HL-60 (cell line): ENCODE measurements around the gene KLHL7.

Source experiments
- DNase-seq, 2 experiments: peaks; one replicate each; pipeline ENCODE4 v3.0.0-alpha.2; 2010 to 2020; ENCODE audit warnings: low read depth in 1 of 2, low spot score in 1 of 2
- H3K27ac ChIP-seq: fragments of 250-450 bp; sonication (Bioruptor Pico); replicated peaks from 2 replicates; pipeline ENCODE4 v1.5.1; 2020; ENCODE audit warnings: mild to moderate bottlenecking, moderate library complexity
- H3K27me3 ChIP-seq: fragments of 250-450 bp; sonication (Bioruptor Pico); 2 replicates; pipeline ENCODE4 v1.5.1; 2021; ENCODE audit warnings: mild to moderate bottlenecking, moderate library complexity; ENCODE audit not compliant: insufficient read depth, poor library complexity, severe bottlenecking
- H3K4me3 ChIP-seq: replicated peaks from 2 replicates; pipeline ENCODE4 v1.5.1; 2011; ENCODE audit warnings: mild to moderate bottlenecking, control low read depth, low read length; ENCODE audit not compliant: insufficient read depth
- GABPA ChIP-seq: IDR thresholded peaks from 2 replicates; pipeline ENCODE4 v1.6.1; 2012; ENCODE audit warnings: low read depth
- POLR2AphosphoS5 ChIP-seq: IDR thresholded peaks from 2 replicates; pipeline ENCODE4 v1.6.1; 2012; ENCODE audit warnings: low read depth
- SPI1 ChIP-seq: IDR thresholded peaks from 2 replicates; pipeline ENCODE4 v1.6.1; 2012; ENCODE audit warnings: low read depth, mild to moderate bottlenecking, borderline replicate concordance
- TF ChIP-seq, protein P1 (sequence below): IDR thresholded peaks from one replicate; pipeline ENCODE4 v1.5.1; 2011; ENCODE audit warnings: low read length, control low read depth, inconsistent platforms; ENCODE audit not compliant: insufficient read depth
- TF ChIP-seq, protein P2 (sequence below): IDR thresholded peaks from 2 replicates; pipeline ENCODE4 v1.6.1; 2012; ENCODE audit warnings: low read depth; ENCODE audit not compliant: insufficient replicate concordance

Gene KLHL7

DNA sequence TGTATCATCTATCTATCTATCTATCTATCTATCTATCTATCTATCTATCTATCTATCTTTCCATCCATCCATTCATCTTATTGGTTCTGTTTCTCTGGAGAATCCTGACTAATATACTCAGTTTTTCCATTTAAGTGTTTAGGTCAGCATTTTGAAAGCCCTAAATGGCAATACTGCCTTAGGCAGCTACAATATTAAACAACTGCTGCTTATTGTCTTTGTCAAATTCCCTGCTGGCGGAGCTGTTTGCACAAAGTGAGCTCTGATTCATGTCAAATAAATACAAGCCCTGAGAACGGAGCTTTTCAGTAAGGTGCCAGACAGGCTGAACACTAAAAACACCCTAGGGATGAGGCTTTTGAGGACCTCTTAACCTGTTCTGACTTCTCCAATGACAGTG is 7.1 kb upstream of the KLHL7 start:
- Histone ChIP-seq H3K27me3 (no peaks in the 10 kb centered on the region), H3K27ac (no peak overlapping the region), H3K4me3 (no peak overlapping the region)
- TF ChIP-seq, protein P1, sequence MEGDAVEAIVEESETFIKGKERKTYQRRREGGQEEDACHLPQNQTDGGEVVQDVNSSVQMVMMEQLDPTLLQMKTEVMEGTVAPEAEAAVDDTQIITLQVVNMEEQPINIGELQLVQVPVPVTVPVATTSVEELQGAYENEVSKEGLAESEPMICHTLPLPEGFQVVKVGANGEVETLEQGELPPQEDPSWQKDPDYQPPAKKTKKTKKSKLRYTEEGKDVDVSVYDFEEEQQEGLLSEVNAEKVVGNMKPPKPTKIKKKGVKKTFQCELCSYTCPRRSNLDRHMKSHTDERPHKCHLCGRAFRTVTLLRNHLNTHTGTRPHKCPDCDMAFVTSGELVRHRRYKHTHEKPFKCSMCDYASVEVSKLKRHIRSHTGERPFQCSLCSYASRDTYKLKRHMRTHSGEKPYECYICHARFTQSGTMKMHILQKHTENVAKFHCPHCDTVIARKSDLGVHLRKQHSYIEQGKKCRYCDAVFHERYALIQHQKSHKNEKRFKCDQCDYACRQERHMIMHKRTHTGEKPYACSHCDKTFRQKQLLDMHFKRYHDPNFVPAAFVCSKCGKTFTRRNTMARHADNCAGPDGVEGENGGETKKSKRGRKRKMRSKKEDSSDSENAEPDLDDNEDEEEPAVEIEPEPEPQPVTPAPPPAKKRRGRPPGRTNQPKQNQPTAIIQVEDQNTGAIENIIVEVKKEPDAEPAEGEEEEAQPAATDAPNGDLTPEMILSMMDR: no peak
- TF ChIP-seq POLR2AphosphoS5 (no peak), GABPA (no peak), SPI1 (no peak)
- TF ChIP-seq, protein P2, sequence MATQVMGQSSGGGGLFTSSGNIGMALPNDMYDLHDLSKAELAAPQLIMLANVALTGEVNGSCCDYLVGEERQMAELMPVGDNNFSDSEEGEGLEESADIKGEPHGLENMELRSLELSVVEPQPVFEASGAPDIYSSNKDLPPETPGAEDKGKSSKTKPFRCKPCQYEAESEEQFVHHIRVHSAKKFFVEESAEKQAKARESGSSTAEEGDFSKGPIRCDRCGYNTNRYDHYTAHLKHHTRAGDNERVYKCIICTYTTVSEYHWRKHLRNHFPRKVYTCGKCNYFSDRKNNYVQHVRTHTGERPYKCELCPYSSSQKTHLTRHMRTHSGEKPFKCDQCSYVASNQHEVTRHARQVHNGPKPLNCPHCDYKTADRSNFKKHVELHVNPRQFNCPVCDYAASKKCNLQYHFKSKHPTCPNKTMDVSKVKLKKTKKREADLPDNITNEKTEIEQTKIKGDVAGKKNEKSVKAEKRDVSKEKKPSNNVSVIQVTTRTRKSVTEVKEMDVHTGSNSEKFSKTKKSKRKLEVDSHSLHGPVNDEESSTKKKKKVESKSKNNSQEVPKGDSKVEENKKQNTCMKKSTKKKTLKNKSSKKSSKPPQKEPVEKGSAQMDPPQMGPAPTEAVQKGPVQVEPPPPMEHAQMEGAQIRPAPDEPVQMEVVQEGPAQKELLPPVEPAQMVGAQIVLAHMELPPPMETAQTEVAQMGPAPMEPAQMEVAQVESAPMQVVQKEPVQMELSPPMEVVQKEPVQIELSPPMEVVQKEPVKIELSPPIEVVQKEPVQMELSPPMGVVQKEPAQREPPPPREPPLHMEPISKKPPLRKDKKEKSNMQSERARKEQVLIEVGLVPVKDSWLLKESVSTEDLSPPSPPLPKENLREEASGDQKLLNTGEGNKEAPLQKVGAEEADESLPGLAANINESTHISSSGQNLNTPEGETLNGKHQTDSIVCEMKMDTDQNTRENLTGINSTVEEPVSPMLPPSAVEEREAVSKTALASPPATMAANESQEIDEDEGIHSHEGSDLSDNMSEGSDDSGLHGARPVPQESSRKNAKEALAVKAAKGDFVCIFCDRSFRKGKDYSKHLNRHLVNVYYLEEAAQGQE: no peak
- no peak for DNase-seq

DNA sequence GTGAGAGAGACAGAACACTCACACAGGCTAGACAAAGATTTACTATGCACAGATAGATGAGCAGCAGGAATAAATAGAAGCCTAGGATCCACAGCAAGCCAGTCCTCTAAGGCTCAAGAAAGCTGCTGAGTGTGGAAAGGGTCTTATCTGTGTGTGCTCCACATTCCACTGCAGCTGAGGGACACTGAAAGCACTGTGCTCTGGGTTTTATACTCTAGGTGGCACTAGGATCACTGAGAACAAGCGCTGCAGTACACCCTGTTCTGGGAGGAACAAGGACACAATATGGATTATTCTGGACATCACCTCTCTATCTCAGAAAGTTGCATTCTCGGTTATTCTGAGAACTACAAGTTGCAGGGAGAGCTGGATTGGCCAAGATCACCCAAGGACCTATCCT is 4.9 kb upstream of the KLHL7 start:
- Histone ChIP-seq H3K27me3 (no peaks in the 10 kb centered on the region), H3K27ac (no peak overlapping the region), H3K4me3 (no peak overlapping the region)
- DNase-seq: peak in 1 of 2 experiments; percentile 14
- TF ChIP-seq GABPA (no peak), POLR2AphosphoS5 (no peak), SPI1 (no peak)
- TF ChIP-seq, protein P2: no peak
- TF ChIP-seq, protein P1: no peak

DNA sequence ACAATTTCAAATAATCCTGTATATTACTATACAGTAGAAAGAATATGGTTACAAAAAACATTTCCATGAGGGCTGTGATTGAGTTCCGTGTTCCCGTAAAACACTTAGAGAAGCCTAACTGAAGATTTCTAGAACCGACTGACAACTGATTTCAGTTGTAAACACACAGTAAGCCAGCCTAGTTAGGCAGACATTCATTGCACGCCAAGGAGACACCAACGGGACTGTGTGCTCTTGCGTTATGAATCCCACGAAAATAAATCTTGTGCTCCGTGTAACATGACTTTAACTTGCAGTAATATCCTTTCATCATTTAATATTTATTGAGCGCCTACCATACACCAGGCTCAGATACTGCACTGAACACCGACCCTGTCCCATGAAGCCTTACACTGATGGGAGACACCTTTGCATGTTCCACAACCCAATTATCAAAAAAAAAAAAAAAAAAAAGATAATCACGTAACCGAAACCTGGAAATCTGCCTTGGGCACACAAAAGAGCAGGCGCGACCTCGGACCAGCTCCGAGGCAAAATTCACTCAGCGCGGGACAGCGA is 420 bp upstream of the KLHL7 start:
- Histone ChIP-seq H3K4me3 (peak overlapping the region; percentile 100), H3K27ac (peak overlapping the region; percentile 90), H3K27me3 (no peaks in the 10 kb centered on the region)
- TF ChIP-seq POLR2AphosphoS5: no peak
- TF ChIP-seq, protein P2: peak; percentile 82
- no peak for DNase-seq
